Measurements from ENCODE around the gene IGSF21.
"Not testable (repeated sequence)": the region's sequence is repeated elsewhere in the genome, so short reads cannot be mapped to it uniquely, and the experiment has no call there.

The IGSF21 gene

GRCh38 chr1:18158714-18159113 is 51.1 kb downstream of the IGSF21 start:
- DNase-seq = no peak
- Mint-ChIP-seq H3K4me1 (peaks cover 33% of the 10 kb centered on the region), H3K36me3 (ENCODE audit: low read depth) (no peaks in the 10 kb centered on the region), H3K9me3 (no peaks in the 10 kb centered on the region), H3K27ac (no peak overlapping the region), H3K27me3 (ENCODE audit: low read depth, poor library complexity) (peaks cover 43% of the 10 kb centered on the region), H3K4me3 (no peak overlapping the region)
- TF ChIP-seq CTCF (IDR thresholded peaks at IDR 0.05) = no peak

- no peak for TF ChIP-seq CTCF (IDR thresholded peaks at IDR 0.05)
- DNase-seq = no peak
- Mint-ChIP-seq H3K9me3 (no peaks in the 10 kb centered on the region), H3K27me3 (ENCODE audit: low read depth, poor library complexity) (peaks cover 44% of the 10 kb centered on the region), H3K27ac (no peak overlapping the region), H3K4me3 (no peak overlapping the region), H3K4me1 (peaks cover 27% of the 10 kb centered on the region), H3K36me3 (ENCODE audit: low read depth) (no peaks in the 10 kb centered on the region)
Observed at GRCh38 chr1:18160290-18160942, 52.8 kb downstream of the IGSF21 start.

DNA sequence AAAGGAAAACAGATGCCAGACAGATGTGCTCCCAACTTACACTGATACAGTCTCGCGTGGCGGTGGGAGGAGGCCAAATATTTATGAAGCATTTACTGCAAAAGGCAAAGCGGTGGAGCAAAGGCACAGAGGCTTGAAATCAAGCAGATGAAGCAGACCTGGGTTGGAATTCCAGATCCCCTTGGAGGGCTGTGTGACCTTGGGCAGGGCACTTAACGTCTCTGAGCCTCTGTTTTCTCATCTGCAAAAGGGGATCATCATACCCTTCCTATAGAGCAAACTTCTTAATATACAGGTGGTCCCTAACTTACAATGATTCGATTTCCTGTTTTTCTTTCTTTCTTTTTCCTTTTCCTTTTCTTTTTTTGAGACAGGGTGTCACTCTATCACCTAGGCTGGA is 54.1 kb downstream of the IGSF21 start:
- no peak for DNase-seq
- H3K27me3 Mint-ChIP-seq (ENCODE audit: low read depth, poor library complexity) = peaks cover 50% of the 10 kb centered on the region
- H3K9me3 Mint-ChIP-seq = no peaks in the 10 kb centered on the region
- no peak for TF ChIP-seq CTCF (IDR thresholded peaks at IDR 0.05)
- H3K36me3 Mint-ChIP-seq (ENCODE audit: low read depth) = no peaks in the 10 kb centered on the region
- no peak overlapping the region for H3K27ac Mint-ChIP-seq
- peaks cover 32% of the 10 kb centered on the region for H3K4me1 Mint-ChIP-seq
- no peak overlapping the region for H3K4me3 Mint-ChIP-seq

DNA sequence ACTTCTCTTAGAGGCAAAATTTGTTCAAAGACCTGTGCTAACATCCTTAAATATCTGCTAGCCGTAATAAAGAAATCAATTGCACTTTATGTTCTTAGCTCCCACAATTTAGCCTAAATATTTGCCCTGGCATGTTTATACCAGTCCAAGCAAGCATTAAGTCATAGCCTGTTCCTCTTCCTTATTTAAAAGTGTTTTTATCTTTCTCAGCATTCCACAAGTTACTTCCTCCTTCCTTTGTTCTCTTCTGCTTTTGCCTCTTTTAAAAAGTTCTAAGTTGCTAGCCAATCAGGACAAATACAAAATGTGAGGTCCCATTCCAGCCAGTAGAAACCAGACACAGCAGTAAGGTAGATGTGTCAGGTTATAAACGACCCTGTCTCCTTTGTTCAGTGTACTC is 58.0 kb downstream of the IGSF21 start:
- Mint-ChIP-seq H3K4me1 (peaks cover 34% of the 10 kb centered on the region), H3K27me3 (ENCODE audit: low read depth, poor library complexity) (peaks cover 45% of the 10 kb centered on the region)
- not testable (repeated sequence) for H3K36me3 Mint-ChIP-seq (ENCODE audit: low read depth); DNase-seq; H3K27ac Mint-ChIP-seq; H3K4me3 Mint-ChIP-seq; H3K9me3 Mint-ChIP-seq

- H3K36me3 Mint-ChIP-seq (ENCODE audit: low read depth) = no peaks in the 10 kb centered on the region
- no peaks in the 10 kb centered on the region for H3K9me3 Mint-ChIP-seq
- DNase-seq = no peak
- no peak overlapping the region for H3K27ac Mint-ChIP-seq
- H3K4me1 Mint-ChIP-seq = peaks cover 28% of the 10 kb centered on the region
- H3K4me3 Mint-ChIP-seq = no peak overlapping the region
- peaks cover 45% of the 10 kb centered on the region for H3K27me3 Mint-ChIP-seq (ENCODE audit: low read depth, poor library complexity)
- no peak for TF ChIP-seq CTCF (IDR thresholded peaks at IDR 0.05)
Observed at GRCh38 chr1:18166341-18166740, 58.7 kb downstream of the IGSF21 start.

GRCh38 chr1:18166929-18167328 is 59.3 kb downstream of the IGSF21 start:
- Mint-ChIP-seq H3K27ac (no peak overlapping the region), H3K27me3 (ENCODE audit: low read depth, poor library complexity) (peaks cover 41% of the 10 kb centered on the region)

More at GRCh38 chr1:18166929-18167328, 59.3 kb downstream of the IGSF21 start:
- Mint-ChIP-seq H3K4me3 (no peak overlapping the region), H3K36me3 (ENCODE audit: low read depth) (no peaks in the 10 kb centered on the region), H3K9me3 (no peaks in the 10 kb centered on the region), H3K4me1 (peaks cover 23% of the 10 kb centered on the region)
- no peak for TF ChIP-seq CTCF (IDR thresholded peaks at IDR 0.05)
- no peak for DNase-seq

Data from nephron progenitor cell (in vitro differentiated cells).